ENCODE data around the gene NUDC. TPM values are rescaled to one million over a fixed set of nuclear protein-coding genes. Genes with fewer than 3 reads are reported as not detected.

The NUDC gene
- total and polyA plus RNA-seq, 9 of the 15 experiments (the other 6 are each of a cell fraction or from before 2014, with no cell fraction given), result 9.8 to 234 (median 149) TPM

DNA sequence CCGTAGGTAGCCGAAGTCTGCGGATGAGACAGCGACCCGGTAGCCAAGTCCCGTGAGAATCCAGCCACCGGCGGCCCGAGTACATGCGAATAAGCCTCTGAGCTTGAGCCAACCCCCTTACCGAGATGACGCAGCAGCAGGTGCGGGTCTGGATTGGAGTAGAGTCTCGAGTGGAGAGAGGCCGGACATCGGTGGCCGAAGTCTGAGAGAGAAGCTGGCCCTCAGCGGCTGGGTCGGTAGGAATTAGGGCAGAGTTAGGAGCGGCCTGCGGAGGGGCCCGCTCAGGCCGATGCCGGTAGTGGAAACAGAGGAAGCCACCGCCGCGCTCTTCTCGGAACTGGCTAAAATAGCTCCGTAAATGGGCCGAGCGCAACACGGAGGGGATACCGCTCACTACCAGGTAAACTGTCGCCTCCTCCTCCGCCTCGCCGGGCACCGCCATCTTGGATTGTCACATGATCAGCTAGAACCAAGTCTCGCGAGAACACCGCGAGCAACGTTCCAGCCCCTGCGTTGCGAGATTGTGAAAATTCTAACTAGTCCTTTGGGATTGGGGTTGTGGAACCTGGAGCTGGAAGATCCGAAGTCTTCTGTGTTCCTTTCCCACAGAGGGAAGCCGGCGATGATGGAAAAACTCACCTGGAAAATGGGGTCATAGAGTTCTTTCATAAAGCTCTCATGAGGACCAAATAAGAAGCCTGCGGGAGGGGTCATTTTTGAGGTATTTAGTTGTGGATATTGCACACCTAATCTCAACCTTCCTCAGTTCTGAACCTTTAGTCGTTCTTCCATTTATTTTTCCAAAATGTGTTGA is 21.3 kb upstream of the NUDC start, which contains the start of gene GPATCH3 (continued):
- TF ChIP-seq REST (IDR thresholded peaks at IDR 0.05; ENCODE audit: borderline replicate concordance), result peak; percentile 60
- 0 out of 2 replicates have a peak, but pooled peaks have one; percentile 63 for TF ChIP-seq REST (CRISPR knock-in tag; IDR thresholded peaks at IDR 0.05; ENCODE audit: low read depth)
- no peak for TF ChIP-seq CHCHD3 (CRISPR knock-in tag; IDR thresholded peaks at IDR 0.05)
- TF ChIP-seq YBX1 (IDR thresholded peaks at IDR 0.05), result no peak
- TF ChIP-seq, protein P1, sequence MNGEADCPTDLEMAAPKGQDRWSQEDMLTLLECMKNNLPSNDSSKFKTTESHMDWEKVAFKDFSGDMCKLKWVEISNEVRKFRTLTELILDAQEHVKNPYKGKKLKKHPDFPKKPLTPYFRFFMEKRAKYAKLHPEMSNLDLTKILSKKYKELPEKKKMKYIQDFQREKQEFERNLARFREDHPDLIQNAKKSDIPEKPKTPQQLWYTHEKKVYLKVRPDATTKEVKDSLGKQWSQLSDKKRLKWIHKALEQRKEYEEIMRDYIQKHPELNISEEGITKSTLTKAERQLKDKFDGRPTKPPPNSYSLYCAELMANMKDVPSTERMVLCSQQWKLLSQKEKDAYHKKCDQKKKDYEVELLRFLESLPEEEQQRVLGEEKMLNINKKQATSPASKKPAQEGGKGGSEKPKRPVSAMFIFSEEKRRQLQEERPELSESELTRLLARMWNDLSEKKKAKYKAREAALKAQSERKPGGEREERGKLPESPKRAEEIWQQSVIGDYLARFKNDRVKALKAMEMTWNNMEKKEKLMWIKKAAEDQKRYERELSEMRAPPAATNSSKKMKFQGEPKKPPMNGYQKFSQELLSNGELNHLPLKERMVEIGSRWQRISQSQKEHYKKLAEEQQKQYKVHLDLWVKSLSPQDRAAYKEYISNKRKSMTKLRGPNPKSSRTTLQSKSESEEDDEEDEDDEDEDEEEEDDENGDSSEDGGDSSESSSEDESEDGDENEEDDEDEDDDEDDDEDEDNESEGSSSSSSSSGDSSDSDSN (IDR thresholded peaks at IDR 0.05; ENCODE audit: borderline replicate concordance in 1 of 2, low read depth in 2 of 2, low read length in 2 of 2), result no peak
- TF ChIP-seq MIER1 (IDR thresholded peaks at IDR 0.05; ENCODE audit: low read depth), result no peak
- no peak for TF ChIP-seq ZNF133 (CRISPR knock-in tag; IDR thresholded peaks at IDR 0.05)
- TF ChIP-seq, protein P2, sequence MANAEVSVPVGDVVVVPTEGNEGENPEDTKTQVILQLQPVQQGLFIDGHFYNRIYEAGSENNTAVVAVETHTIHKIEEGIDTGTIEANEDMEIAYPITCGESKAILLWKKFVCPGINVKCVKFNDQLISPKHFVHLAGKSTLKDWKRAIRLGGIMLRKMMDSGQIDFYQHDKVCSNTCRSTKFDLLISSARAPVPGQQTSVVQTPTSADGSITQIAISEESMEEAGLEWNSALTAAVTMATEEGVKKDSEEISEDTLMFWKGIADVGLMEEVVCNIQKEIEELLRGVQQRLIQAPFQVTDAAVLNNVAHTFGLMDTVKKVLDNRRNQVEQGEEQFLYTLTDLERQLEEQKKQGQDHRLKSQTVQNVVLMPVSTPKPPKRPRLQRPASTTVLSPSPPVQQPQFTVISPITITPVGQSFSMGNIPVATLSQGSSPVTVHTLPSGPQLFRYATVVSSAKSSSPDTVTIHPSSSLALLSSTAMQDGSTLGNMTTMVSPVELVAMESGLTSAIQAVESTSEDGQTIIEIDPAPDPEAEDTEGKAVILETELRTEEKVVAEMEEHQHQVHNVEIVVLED (CRISPR knock-in tag; IDR thresholded peaks at IDR 0.05), result 0 out of 2 replicates have a peak, but pooled peaks have one; percentile 47
- no peak for TF ChIP-seq EZH2 (IDR thresholded peaks at IDR 0.05; ENCODE audit: borderline replicate concordance, low read depth, low read length)
- 0 out of 2 replicates have a peak, but pooled peaks have one; percentile 19 for TF ChIP-seq ARID1B (IDR thresholded peaks at IDR 0.05)
- no peak for TF ChIP-seq FOXJ3 (CRISPR knock-in tag; IDR thresholded peaks at IDR 0.05)
- no peak for TF ChIP-seq RBM17 (IDR thresholded peaks at IDR 0.05; ENCODE audit: borderline replicate concordance, low read depth, low read length)
- no peak for TF ChIP-seq MTA2 (IDR thresholded peaks at IDR 0.05; ENCODE audit: low read depth)
- no peak for TF ChIP-seq NR0B1 (IDR thresholded peaks at IDR 0.05; ENCODE audit: partially characterized antibody)
